OCI-LY7 (cell line): ENCODE measurements around the gene GAB3.

ENCODE experiments used
- CTCF ChIP-seq: fragments of 200-600 bp; sonication (generic); conservative IDR thresholded peaks from 2 replicates; pipeline ENCODE4 v1.5.1; 2014; ENCODE audit warnings: mild to moderate bottlenecking, antibody characterized with exemption, low read length, moderate library complexity, mixed read lengths
- EZH2phosphoT487 ChIP-seq: fragments of 200-600 bp; sonication (generic); IDR thresholded peaks from 2 replicates; pipeline ENCODE4 v1.6.1; 2018; ENCODE audit warnings: low read depth, borderline replicate concordance, mild to moderate bottlenecking, mixed run types, antibody characterized with exemption, low read length, moderate library complexity, mixed read lengths

- TF ChIP-seq CTCF (no peak), EZH2phosphoT487 (no peak)
Observed at GRCh38 chrX:154658187-154658586, 92.7 kb downstream of the GAB3 start.
